Suprapubic skin (tissue), 4 donors: ENCODE results near the gene TMEM200B.

Experiments used
- EP300 ChIP-seq: sonication (generic); formaldehyde crosslinking; IDR thresholded peaks from one replicate; pipeline ENCODE4 v1.6.1; 2017; ENCODE audit warnings: antibody characterized with exemption
- POLR2A ChIP-seq, 2 donors: fragments of 450-650 bp; IDR thresholded peaks; one replicate each; pipeline ENCODE4 v1.6.1; 2017; ENCODE audit warnings: antibody characterized with exemption in 2 of 2, mild to moderate bottlenecking in 2 of 2, moderate library complexity in 2 of 2
- POLR2AphosphoS5 ChIP-seq, 3 donors: sonication (generic); formaldehyde crosslinking; IDR thresholded peaks; one replicate each; pipeline ENCODE4 v1.6.1; 2017; ENCODE audit warnings: antibody characterized with exemption in 3 of 3
- TF ChIP-seq, protein P1 (sequence below), 2 donors: fragments of 200-600 bp in 1 of 2; fragments of 450-650 bp in 1 of 2; sonication (generic) in 1 of 2; IDR thresholded peaks; one replicate each; pipeline ENCODE4 v1.5.1; 2016 to 2019; ENCODE audit warnings: antibody characterized with exemption in 2 of 2, mild to moderate bottlenecking in 1 of 2, moderate library complexity in 1 of 2

DNA sequence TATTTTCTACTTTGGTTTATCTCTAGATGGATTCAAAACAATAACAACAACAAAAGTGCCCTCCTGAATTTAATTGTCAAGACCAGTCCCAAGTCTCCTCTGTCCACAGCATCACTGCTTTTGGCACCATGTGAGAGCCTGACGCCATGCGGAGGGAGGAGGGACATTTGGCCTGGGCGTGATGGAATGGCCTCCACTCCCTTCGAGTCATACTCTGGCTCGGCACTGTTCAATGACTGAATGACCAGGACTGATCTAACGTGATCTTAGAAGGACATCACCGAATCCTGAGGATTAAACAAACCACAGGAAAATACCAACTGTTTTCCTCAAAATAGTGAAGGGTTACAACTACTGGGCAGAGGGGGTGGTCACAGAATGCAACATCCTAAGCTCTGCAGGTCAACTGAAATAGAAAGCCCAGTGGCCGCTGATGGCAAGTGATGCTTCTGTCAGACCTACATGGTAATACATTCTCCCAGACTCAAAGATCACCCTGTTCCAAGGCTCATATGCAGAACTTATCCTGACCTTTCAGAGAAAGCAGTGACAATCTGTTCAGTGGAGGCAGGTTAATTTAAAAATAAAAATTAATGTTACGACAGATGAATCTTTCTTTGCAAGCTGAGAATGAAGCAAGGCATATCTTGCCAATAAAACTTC is 38.9 kb upstream of the TMEM200B start:
- TF ChIP-seq, protein P1, sequence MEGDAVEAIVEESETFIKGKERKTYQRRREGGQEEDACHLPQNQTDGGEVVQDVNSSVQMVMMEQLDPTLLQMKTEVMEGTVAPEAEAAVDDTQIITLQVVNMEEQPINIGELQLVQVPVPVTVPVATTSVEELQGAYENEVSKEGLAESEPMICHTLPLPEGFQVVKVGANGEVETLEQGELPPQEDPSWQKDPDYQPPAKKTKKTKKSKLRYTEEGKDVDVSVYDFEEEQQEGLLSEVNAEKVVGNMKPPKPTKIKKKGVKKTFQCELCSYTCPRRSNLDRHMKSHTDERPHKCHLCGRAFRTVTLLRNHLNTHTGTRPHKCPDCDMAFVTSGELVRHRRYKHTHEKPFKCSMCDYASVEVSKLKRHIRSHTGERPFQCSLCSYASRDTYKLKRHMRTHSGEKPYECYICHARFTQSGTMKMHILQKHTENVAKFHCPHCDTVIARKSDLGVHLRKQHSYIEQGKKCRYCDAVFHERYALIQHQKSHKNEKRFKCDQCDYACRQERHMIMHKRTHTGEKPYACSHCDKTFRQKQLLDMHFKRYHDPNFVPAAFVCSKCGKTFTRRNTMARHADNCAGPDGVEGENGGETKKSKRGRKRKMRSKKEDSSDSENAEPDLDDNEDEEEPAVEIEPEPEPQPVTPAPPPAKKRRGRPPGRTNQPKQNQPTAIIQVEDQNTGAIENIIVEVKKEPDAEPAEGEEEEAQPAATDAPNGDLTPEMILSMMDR (IDR thresholded peaks at IDR 0.05) = no peak
- TF ChIP-seq POLR2AphosphoS5 (IDR thresholded peaks at IDR 0.05) (no peak), POLR2A (IDR thresholded peaks at IDR 0.05) (no peak), EP300 (no peak)
